HL-60 (cell line): Measurements from ENCODE around the gene ALLC.

Experiments used
- GABPA ChIP-seq: IDR thresholded peaks from 2 replicates; pipeline ENCODE4 v1.6.1; 2012; ENCODE audit warnings: low read depth
- POLR2AphosphoS5 ChIP-seq: IDR thresholded peaks from 2 replicates; pipeline ENCODE4 v1.6.1; 2012; ENCODE audit warnings: low read depth
- REST ChIP-seq: IDR thresholded peaks from 2 replicates; pipeline ENCODE4 v1.6.1; 2012; ENCODE audit warnings: low read depth; ENCODE audit not compliant: insufficient replicate concordance
- SPI1 ChIP-seq: IDR thresholded peaks from 2 replicates; pipeline ENCODE4 v1.6.1; 2012; ENCODE audit warnings: low read depth, mild to moderate bottlenecking, borderline replicate concordance
- TF ChIP-seq, protein P1 (sequence below): IDR thresholded peaks from one replicate; pipeline ENCODE4 v1.5.1; 2011; ENCODE audit warnings: low read length, control low read depth, inconsistent platforms; ENCODE audit not compliant: insufficient read depth

DNA sequence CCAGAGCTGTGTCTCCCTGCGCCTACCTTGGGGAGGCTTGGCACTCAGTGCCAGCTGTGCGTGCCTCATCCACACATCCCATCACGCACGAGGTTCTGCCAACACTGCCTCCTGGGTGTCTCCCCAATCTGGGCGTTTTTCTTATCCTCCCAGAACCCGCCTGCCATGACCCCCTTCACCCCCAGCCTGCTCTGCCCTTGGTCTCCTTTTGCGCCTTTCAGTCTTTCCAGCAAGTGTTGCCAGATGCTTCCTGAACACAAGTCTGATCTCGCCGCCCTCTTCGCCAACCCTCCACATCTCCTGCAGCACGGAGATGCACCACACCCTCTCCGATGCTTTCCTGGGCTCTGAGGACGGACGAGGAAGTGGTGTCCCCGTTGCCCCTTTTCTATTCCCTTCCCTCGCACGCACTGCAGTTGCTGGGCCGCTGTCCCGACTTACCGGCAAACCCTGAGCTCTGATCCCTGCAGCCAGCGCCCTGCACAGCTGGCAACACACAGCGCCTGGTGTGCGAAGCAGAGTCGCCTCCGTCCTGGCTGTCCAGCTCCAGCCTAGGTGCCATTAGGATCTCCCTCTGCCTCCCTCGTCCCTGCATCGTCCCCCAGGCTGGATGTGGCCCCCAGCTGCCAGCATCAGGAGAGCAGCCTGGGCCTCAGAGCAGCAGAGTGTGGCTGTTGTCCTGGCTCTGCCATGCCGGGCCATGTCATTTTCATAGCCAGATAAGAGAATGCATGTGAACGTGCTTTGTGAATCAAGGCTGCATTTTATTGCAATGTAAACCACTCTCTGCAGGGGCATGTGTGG, 22.6 kb upstream of the ALLC start:
- TF ChIP-seq, protein P1, sequence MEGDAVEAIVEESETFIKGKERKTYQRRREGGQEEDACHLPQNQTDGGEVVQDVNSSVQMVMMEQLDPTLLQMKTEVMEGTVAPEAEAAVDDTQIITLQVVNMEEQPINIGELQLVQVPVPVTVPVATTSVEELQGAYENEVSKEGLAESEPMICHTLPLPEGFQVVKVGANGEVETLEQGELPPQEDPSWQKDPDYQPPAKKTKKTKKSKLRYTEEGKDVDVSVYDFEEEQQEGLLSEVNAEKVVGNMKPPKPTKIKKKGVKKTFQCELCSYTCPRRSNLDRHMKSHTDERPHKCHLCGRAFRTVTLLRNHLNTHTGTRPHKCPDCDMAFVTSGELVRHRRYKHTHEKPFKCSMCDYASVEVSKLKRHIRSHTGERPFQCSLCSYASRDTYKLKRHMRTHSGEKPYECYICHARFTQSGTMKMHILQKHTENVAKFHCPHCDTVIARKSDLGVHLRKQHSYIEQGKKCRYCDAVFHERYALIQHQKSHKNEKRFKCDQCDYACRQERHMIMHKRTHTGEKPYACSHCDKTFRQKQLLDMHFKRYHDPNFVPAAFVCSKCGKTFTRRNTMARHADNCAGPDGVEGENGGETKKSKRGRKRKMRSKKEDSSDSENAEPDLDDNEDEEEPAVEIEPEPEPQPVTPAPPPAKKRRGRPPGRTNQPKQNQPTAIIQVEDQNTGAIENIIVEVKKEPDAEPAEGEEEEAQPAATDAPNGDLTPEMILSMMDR, result no peak
- TF ChIP-seq POLR2AphosphoS5, result no peak
- no peak for TF ChIP-seq GABPA
- no peak for TF ChIP-seq REST
- no peak for TF ChIP-seq SPI1
